ENCODE data around the gene YEATS2. TPM values are rescaled to one million over a fixed set of nuclear protein-coding genes. Genes with fewer than 3 reads are reported as not detected.
"Not testable (repeated sequence)": the region's sequence is repeated elsewhere in the genome, so short reads cannot be mapped to it uniquely, and the experiment has no call there.

YEATS2 gene
- total RNA-seq, 4 donors from 2014 or later = 26.7 to 45.0 (median 27.8) TPM

DNA sequence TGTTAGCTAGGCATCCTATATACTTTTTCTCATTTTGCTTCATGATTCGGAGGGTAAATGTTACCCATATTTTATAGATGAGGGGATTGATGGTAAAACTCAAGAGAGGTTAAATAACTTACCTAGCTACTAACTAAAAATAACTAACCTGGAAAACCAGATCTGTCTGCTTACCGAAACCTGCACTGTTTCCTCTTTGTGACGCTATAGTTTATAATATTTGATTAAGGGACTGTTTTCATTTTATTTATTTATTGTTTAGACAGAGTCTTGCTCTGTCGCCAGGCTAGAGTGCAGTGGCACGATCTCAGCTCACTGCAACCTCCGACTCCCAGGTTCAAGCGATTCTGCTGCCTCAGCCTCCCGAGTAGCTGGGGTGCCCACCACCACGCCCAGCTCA lies 71.9 kb downstream of the YEATS2 start:
- Histone ChIP-seq H3K9me3 (no peaks in the 10 kb centered on the region), H3K27ac (no peak overlapping the region), H3K27me3 (no peaks in the 10 kb centered on the region), H3K4me1 (peaks cover 0 to 4% (median 0%) of the 10 kb centered on the region in 4 donors), H3K4me3 (no peak overlapping the region), H3K36me3 (peaks cover 0 to 49% (median 0%) of the 10 kb centered on the region in 3 donors)
- no peak for DNase-seq (ENCODE audit: low spot score in 2 of 2)
- no peak for TF ChIP-seq CTCF (IDR thresholded peaks at IDR 0.05)
- TF ChIP-seq POLR2A (IDR thresholded peaks at IDR 0.05) = no peak
- no peak for TF ChIP-seq EP300 (IDR thresholded peaks at IDR 0.05)
- 94 to 97% methylated on average over 9 of the region's 9 CpGs for WGBS, 2 donors

DNA sequence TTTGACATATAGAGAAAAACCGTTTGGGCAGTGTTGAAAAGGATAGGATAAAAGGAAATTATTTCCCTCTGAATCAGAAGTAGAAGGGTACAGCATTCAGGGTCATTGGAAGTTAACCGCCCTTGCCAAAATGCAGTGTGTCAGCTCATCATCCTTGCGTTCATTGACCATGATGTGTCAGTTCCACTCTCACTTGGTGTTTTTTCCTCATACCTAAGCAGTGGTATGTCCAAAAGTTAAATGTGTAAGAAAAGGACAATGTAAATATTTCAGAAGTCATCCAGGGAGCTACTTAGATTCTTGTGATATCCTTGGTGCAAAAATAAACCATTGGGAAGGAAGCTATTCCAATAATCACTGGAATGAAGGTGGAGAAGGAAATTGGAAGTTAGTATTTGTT lies 77.0 kb downstream of the YEATS2 start:
- Histone ChIP-seq H3K36me3 (peaks cover 0 to 77% (median 18%) of the 10 kb centered on the region in 3 donors), H3K4me3 (no peak overlapping the region), H3K9me3 (no peaks in the 10 kb centered on the region), H3K4me1 (no peaks in the 10 kb centered on the region), H3K27ac (no peak overlapping the region), H3K27me3 (no peaks in the 10 kb centered on the region)
- 85 to 86% methylated on average over 3 of the region's 3 CpGs for WGBS, 2 donors
- TF ChIP-seq POLR2A (IDR thresholded peaks at IDR 0.05) = no peak
- no peak for TF ChIP-seq EP300 (IDR thresholded peaks at IDR 0.05)
- TF ChIP-seq CTCF (IDR thresholded peaks at IDR 0.05) = no peak
- no peak for DNase-seq (ENCODE audit: low spot score in 2 of 2)

GRCh38 chr3:183775781-183776180 lies 78.2 kb downstream of the YEATS2 start:
- H3K27ac ChIP-seq = no peak overlapping the region
- WGBS, 2 donors = 57 to 65% methylated on average over 5 of the region's 5 CpGs
- no peak overlapping the region for H3K4me3 ChIP-seq
- no peaks in the 10 kb centered on the region for H3K4me1 ChIP-seq
- peaks cover 0 to 86% (median 18%) of the 10 kb centered on the region in 3 donors for H3K36me3 ChIP-seq
- H3K27me3 ChIP-seq = no peaks in the 10 kb centered on the region
- DNase-seq (ENCODE audit: low spot score in 2 of 2) = no peak
- H3K9me3 ChIP-seq = no peaks in the 10 kb centered on the region
- TF ChIP-seq CTCF (IDR thresholded peaks at IDR 0.05) = no peak
- no peak for TF ChIP-seq POLR2A (IDR thresholded peaks at IDR 0.05)
- no peak for TF ChIP-seq EP300 (IDR thresholded peaks at IDR 0.05)

- not testable (repeated sequence) for H3K27me3 ChIP-seq; H3K27ac ChIP-seq; H3K4me1 ChIP-seq; DNase-seq (ENCODE audit: low spot score in 2 of 2); H3K4me3 ChIP-seq; H3K9me3 ChIP-seq
- WGBS, 2 donors = 80 to 86% methylated on average over 5 of the region's 5 CpGs
- peaks cover 0 to 92% (median 18%) of the 10 kb centered on the region in 3 donors for H3K36me3 ChIP-seq
Measured at GRCh38 chr3:183776451-183776850, 78.9 kb downstream of the YEATS2 start.

DNA sequence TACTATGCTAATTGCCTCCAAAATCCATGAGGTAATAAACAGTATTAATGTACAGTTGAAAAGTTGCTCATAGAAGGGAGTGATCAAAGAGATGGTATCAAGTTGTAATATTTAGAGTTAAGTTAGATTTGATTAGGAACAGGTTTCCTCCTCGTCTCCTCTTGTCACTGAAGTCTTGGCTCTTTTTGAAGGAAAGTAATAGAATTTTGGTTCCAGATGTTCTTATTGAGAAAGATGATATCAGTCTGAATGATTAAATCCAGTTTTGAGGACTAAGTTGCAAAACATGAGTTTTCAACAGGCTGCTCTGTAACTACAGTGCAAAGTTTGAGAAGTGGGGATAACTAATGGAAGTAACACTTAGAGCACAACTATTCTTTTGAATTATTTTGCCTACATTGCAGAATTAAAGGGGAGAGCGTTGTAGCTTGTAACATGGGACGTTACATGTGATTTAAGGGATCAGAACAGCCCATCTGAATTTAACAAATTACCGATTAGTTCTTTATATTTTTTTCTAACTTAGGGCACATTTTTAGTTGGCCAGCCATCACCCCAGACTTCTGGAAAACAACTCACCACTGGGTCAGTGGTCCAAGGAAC lies 79.5 kb downstream of the YEATS2 start:
- H3K27ac ChIP-seq = no peak overlapping the region
- peaks cover 0 to 97% (median 18%) of the 10 kb centered on the region in 3 donors for H3K36me3 ChIP-seq
- WGBS, 2 donors = 88 to 89% methylated on average over 4 of the region's 4 CpGs
- H3K4me1 ChIP-seq = no peaks in the 10 kb centered on the region
- TF ChIP-seq POLR2A (IDR thresholded peaks at IDR 0.05) = no peak
- no peak for TF ChIP-seq EP300 (IDR thresholded peaks at IDR 0.05)
- no peak for TF ChIP-seq CTCF (IDR thresholded peaks at IDR 0.05)
- no peaks in the 10 kb centered on the region for H3K9me3 ChIP-seq
- H3K27me3 ChIP-seq = no peaks in the 10 kb centered on the region
- DNase-seq (ENCODE audit: low spot score in 2 of 2) = no peak
- no peak overlapping the region for H3K4me3 ChIP-seq
